NCI-H1436 (cell line): Measurements from ENCODE around the gene CYSLTR2.

Source experiments
- DNase-seq: peaks from one replicate; lab custom pipeline; 2025; lab: John Stamatoyannopoulos, UW

The CYSLTR2 gene

GRCh38 chr13:48746821-48747220 is 93.1 kb downstream of the CYSLTR2 start:
- DNase-seq, result no peak

- DNase-seq, result no peak
Measured at GRCh38 chr13:48748681-48749080, 95.0 kb downstream of the CYSLTR2 start.

- no peak for DNase-seq
Measured at GRCh38 chr13:48749144-48749543, 95.4 kb downstream of the CYSLTR2 start.

- DNase-seq, result peak; percentile 15
Measured at GRCh38 chr13:48749699-48750473, 96.2 kb downstream of the CYSLTR2 start.

DNA sequence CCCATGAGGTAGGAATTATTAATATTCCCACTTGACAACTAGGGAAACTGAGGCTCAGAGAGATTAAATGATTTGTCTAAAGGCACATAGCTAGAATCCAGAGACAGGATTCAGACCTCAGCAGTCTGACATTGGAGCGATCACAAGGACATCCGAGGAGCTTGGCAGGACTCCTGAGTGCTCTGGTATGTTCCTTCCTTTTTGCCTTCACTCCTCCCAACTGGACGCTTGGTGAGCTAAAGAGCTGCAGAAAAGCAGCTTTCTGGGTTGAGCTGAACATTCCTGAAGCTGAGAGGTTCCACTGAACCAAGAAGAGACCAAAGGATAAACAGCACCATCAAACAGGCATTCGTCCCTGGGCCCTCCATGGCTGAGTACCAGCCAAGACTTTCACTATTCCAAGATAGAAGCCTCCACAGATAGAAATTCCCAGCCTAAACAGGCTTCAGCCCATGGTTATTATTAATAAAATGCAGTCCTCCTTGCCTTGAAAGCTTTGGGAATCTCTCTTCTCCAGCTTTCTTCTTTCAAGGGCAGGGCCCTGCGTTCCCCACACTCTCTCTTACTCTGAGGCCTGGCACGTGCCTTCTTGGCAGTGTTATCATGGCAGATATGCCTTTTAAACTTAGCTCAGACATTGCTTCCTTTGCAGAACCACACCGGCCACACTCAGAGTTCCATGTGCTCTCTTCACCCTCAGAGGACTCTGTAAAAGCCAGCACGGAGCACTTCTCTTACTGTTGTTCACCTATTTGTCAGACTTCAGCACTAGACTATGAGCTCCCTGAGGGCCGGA is 97.1 kb downstream of the CYSLTR2 start:
- DNase-seq, result no peak

GRCh38 chr13:48760626-48761025 is 106.9 kb downstream of the CYSLTR2 start:
- DNase-seq, result no peak
